PFSK-1 (cell line): ENCODE measurements around the gene SIX2.

ENCODE experiments used
- POLR2AphosphoS5 ChIP-seq: IDR thresholded peaks from 2 replicates; pipeline ENCODE4 v1.6.1; 2012; ENCODE audit warnings: low read depth, mild to moderate bottlenecking, control low read depth, low read length, moderate library complexity
- SIN3A ChIP-seq: IDR thresholded peaks from 2 replicates; pipeline ENCODE4 v1.6.1; 2012; ENCODE audit warnings: mild to moderate bottlenecking, low read length, moderate library complexity, borderline replicate concordance; ENCODE audit not compliant: insufficient read depth
- TAF1 ChIP-seq: IDR thresholded peaks from 2 replicates; pipeline ENCODE4 v1.6.1; 2012; ENCODE audit warnings: low read length, control low read depth, borderline replicate concordance; ENCODE audit not compliant: insufficient read depth
- TF ChIP-seq, protein P1 (sequence below), 2 experiments: IDR thresholded peaks; 2 replicates each; pipeline versions ENCODE4 v1.6.1 to v1.8.0; 2011 to 2012; ENCODE audit warnings: low read depth in 2 of 2, low read length in 2 of 2, control low read depth in 1 of 2, inconsistent platforms in 1 of 2, mild to moderate bottlenecking in 1 of 2, moderate library complexity in 1 of 2; ENCODE audit not compliant: insufficient read depth in 1 of 2

DNA sequence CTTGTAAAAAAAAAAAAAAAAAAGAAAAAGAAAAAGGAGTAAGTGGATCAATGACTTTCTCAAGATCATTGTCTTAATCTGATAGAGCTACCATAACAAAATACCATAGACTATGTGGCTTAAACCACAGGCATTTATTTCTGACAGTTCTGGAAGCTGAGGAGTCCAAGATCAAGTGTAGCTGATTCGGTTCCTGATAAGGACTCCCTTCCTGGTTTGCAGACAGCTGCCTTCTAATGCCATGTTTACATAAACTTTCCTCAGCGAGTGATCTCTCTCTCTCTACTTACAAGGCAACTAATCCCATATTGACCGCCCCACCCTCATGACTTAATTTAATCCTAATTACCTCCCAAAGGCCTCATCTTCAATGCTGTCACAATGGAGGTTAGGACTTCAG lies 36.5 kb upstream of the SIX2 start:
- TF ChIP-seq SIN3A = no peak
- TF ChIP-seq, protein P1, sequence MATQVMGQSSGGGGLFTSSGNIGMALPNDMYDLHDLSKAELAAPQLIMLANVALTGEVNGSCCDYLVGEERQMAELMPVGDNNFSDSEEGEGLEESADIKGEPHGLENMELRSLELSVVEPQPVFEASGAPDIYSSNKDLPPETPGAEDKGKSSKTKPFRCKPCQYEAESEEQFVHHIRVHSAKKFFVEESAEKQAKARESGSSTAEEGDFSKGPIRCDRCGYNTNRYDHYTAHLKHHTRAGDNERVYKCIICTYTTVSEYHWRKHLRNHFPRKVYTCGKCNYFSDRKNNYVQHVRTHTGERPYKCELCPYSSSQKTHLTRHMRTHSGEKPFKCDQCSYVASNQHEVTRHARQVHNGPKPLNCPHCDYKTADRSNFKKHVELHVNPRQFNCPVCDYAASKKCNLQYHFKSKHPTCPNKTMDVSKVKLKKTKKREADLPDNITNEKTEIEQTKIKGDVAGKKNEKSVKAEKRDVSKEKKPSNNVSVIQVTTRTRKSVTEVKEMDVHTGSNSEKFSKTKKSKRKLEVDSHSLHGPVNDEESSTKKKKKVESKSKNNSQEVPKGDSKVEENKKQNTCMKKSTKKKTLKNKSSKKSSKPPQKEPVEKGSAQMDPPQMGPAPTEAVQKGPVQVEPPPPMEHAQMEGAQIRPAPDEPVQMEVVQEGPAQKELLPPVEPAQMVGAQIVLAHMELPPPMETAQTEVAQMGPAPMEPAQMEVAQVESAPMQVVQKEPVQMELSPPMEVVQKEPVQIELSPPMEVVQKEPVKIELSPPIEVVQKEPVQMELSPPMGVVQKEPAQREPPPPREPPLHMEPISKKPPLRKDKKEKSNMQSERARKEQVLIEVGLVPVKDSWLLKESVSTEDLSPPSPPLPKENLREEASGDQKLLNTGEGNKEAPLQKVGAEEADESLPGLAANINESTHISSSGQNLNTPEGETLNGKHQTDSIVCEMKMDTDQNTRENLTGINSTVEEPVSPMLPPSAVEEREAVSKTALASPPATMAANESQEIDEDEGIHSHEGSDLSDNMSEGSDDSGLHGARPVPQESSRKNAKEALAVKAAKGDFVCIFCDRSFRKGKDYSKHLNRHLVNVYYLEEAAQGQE (IDR thresholded peaks at IDR 0.05; ENCODE audit: insufficient read depth in 1 of 2, low read depth in 2 of 2, low read length in 2 of 2) = no peak
- no peak for TF ChIP-seq TAF1
- no peak for TF ChIP-seq POLR2AphosphoS5
